ENCODE measurements around the gene GPRC5D.

GPRC5D gene

DNA sequence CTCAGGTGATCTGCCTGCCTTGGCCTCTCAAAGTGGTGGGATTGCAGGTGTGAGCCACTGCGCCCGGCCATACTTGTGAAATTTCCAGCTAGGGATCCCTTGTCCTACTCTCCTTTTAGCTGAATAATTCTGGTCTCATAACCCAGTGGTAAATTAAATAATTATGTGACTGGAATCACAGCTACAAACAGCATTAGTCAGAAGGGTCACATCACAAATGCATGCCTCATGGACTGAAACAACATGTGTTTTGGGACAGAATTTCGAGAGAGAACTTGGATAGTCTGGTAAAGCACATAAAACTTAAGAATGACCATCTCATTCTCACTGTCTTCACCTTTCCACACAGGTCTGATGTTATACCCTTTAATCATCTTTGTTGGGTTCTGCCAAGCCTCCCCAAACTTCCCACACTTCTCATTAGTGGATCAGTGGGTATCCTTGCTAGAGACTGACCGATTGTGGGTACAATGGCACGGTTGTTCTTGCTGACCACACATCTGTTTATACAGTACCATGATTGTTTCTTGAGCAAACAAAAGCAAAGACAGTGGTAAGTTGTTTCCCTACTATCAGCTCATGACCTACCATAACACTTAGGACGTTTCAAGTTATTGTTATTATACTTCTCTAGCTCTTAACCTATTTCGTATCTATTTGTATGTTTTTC is 5.1 kb downstream of the GPRC5D start:
- TF ChIP-seq POLR2A (IDR thresholded peaks at IDR 0.05; ENCODE audit: low read depth, low read length) = no peak
- DNase-seq (ENCODE audit: insufficient read length) (no peak), FAIRE-seq (no peak)

DNA sequence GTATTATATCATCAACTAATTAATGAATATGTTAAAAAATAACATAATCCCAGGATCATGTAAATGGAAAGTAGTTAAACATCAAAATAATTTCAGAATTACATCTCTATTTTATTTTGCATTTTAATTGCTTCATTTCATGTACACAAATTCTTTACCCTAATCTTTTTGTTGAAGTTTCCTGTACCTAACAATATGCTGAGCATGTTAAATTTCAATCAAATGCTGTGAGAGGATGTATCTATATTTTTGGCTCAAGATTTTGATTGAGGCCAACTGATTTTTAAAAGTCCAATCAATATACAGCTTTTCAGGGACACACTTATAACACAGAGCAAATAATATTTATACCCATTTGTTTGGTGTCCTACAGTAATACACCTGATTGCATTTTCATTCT is 6.4 kb downstream of the GPRC5D start:
- no peak for FAIRE-seq
- DNase-seq (ENCODE audit: insufficient read length) = no peak
- no peak for TF ChIP-seq TAF1 (IDR thresholded peaks at IDR 0.05; ENCODE audit: borderline replicate concordance, low read depth, low read length)
- no peak for TF ChIP-seq POLR2A (IDR thresholded peaks at IDR 0.05; ENCODE audit: low read depth, low read length)
- no peak for TF ChIP-seq POLR2AphosphoS5 (IDR thresholded peaks at IDR 0.05; ENCODE audit: low read depth, low read length)

DNA sequence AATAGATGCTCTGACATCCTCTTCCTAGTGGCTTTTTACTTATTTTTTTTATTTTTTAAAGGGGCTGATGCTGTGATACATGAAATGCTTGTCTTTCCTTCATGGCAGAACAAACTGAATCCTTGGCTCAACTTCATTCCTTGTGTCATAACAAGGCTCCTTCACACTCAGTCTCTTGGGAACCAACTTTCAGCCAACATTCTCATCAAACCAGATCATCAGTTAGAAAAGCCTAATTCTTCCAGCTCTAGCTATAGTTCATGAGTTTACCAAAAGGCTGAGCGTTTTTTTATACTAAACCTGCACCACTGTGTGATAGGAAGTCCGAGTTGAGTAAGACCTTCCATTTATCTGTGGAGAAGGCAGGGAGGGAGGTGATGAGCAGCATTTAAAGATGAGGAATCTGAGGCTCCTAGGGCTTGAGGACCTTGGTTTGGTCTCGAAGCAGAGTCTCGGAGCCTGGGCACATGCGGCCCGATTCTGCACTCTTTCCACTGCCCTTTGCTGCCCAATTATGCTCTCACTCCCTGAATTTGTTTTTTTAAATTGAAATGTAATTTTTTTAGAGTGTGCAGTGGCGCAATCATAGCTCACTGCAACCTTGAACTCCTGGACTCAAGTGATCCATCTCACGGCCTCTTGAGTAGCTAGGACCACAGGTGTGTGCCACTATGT is 8.2 kb downstream of the GPRC5D start:
- no peak for FAIRE-seq
- no peak for DNase-seq (ENCODE audit: insufficient read length)

DNA sequence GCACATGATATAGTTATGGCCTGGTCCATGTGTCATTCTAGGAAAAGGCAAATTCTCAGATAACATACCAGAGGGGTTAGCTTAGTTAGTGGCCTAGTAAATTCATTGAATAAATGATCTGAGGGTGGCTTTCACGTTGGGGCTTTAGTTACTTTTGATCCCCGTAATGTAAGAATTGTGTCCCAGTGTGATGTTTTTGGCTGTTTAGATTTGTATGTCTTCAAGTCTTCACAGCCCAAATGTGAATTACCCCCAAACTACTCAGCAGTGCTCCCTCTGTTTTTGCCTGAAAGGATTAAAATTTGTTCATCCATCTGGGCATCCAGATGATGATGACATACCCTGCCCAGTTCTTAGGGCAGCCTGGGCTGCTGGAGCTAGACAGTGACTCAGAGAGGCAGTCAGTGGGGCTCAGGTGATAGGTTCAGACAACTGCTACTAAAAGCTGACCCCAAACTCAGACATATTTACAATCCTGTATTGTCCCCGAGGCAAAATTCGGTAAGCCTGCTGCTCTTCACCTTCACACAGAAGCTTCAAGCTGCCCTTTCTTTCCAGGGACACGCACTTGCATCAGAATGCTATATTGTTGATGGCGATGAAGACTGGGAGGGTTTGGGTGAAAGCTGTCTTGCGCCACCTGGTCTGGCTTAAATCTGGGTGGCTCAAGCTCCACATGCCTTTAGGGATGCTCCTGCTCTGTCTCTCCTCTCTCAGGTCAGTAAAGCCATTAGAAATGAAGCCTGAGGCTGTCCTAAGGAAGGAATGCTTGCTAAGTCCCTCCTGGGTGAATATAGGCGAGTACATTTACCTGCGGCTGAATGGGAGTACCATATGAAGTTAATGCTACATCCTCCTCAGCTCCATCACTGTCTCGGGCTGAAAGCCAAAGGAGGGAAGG is 10.3 kb downstream of the GPRC5D start:
- FAIRE-seq (no peak), DNase-seq (ENCODE audit: insufficient read length) (no peak)
- TF ChIP-seq TAF1 (IDR thresholded peaks at IDR 0.05; ENCODE audit: borderline replicate concordance, low read depth, low read length) (no peak), POLR2AphosphoS5 (IDR thresholded peaks at IDR 0.05; ENCODE audit: low read depth, low read length) (no peak)

More for the DNA sequence above, 8.2 kb downstream of the GPRC5D start:
- TF ChIP-seq POLR2A (IDR thresholded peaks at IDR 0.05; ENCODE audit: low read depth, low read length) (no peak), POLR2AphosphoS5 (IDR thresholded peaks at IDR 0.05; ENCODE audit: low read depth, low read length) (no peak), TAF1 (IDR thresholded peaks at IDR 0.05; ENCODE audit: borderline replicate concordance, low read depth, low read length) (no peak)

DNA sequence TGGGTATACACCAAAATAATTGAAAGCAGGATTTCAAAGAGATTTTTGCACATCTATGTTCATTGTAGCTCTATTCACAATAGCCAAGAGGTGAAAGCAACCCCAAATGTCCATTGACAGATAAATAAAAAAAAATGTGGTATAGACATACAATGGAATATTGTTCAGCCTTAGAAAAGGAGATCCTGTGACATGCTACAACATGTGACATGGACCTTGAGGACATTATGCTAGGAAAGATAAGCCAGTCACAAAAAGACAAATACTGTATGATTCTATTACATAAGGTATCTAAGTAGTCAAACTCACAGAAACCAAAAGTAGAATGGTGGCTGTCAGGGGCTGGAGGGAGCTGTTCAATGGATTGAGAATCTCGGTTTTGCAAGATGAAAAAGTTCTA is 12.1 kb downstream of the GPRC5D start:
- FAIRE-seq = no peak
- no peak for DNase-seq (ENCODE audit: insufficient read length)
- no peak for TF ChIP-seq POLR2AphosphoS5 (IDR thresholded peaks at IDR 0.05; ENCODE audit: low read depth, low read length)

DNA sequence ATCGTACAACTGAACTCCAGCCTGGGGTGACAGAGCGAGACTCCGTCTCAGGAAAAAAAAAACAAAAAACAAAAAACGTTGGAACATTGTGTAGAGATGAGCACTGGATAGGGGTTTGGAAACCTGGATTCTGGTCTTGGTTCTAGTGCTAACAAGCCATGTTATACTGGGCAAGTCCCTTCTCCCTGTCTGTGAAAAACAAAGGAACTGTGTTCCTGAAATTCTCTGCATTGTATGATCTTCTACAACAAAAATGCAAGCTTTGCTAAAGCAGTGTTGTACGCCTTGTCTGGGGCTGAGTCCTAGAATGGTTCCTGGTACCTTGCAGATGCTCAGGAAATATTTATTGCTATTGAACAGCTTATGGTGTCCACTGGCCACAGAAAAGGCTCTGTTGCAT is 13.4 kb downstream of the GPRC5D start:
- FAIRE-seq = no peak
- no peak for DNase-seq (ENCODE audit: insufficient read length)
- TF ChIP-seq TAF1 (IDR thresholded peaks at IDR 0.05; ENCODE audit: borderline replicate concordance, low read depth, low read length) (no peak), POLR2A (IDR thresholded peaks at IDR 0.05; ENCODE audit: low read depth, low read length) (no peak), POLR2AphosphoS5 (IDR thresholded peaks at IDR 0.05; ENCODE audit: low read depth, low read length) (no peak)

DNA sequence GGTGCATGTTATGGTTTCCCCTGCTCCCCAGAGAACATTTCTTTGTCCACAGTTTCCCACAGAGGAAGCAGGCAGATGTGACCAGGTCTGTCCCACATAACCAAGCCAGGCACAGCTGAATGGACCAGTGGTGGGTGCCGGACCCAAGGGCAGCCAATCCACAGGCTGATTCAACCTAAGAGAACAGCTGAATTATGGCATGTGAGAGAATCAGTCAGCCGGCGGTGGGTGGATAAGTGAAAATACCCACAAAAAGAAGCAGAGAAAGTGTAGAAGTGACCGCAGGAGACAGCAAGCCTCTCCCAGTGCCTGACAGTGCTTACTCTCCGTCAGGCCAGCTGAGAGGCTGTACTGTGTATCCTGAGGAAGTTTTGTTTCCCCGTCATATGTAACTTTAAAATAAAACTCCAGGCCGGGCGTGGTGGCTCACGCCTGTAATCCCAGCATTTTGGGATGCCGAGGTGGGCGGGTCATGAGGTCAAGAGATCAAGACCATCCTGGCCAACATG is 14.9 kb downstream of the GPRC5D start:
- FAIRE-seq (no peak), DNase-seq (ENCODE audit: insufficient read length) (no peak)
- no peak for TF ChIP-seq POLR2A (IDR thresholded peaks at IDR 0.05; ENCODE audit: low read depth, low read length)

DNA sequence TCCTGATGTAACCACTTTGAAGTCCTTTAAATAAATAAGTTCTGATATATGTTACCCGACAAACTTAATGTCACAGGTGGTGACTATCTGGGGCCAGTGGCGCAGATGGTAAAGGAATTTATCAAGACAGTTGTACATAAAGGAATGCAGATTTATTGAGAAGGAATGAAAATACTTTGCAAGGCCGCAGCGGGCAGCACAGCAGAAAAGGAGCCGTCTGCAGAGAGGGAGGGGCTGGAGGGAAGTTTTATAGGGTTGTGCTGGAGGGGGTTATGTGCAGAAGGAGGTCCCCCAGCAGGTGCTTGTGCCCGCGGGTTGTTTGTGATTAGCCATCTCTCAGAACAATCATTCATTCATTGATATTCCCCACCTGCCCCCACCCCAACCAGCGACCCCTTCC is 17.4 kb downstream of the GPRC5D start:
- no peak for TF ChIP-seq POLR2AphosphoS5 (IDR thresholded peaks at IDR 0.05; ENCODE audit: low read depth, low read length)
- no peak for TF ChIP-seq TAF1 (IDR thresholded peaks at IDR 0.05; ENCODE audit: borderline replicate concordance, low read depth, low read length)
- TF ChIP-seq POLR2A (IDR thresholded peaks at IDR 0.05; ENCODE audit: low read depth, low read length) = no peak
- DNase-seq (ENCODE audit: insufficient read length) = no peak
- FAIRE-seq = no peak

DNA sequence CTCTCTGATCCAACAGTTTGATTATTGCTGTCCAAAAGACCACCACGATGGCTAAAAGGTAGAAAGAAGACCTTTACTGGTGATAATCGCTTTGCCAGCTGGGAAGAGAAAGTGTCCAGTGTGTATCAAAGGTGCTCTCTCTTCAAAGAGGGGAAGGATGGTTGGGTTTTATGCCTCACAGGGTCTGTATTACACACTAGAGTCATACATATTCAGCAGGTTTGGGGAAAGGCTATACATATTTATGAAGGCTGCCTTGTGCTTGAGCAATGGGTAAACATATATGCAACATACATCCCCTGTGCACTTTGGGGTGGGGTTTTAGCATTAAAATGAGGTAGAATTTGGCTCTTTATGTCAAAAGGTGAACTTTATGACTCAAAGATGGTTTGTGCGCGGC is 18.2 kb downstream of the GPRC5D start:
- DNase-seq (ENCODE audit: insufficient read length) = no peak
- TF ChIP-seq POLR2AphosphoS5 (IDR thresholded peaks at IDR 0.05; ENCODE audit: low read depth, low read length) (no peak), TAF1 (IDR thresholded peaks at IDR 0.05; ENCODE audit: borderline replicate concordance, low read depth, low read length) (no peak), POLR2A (IDR thresholded peaks at IDR 0.05; ENCODE audit: low read depth, low read length) (no peak)
- FAIRE-seq = no peak

DNA sequence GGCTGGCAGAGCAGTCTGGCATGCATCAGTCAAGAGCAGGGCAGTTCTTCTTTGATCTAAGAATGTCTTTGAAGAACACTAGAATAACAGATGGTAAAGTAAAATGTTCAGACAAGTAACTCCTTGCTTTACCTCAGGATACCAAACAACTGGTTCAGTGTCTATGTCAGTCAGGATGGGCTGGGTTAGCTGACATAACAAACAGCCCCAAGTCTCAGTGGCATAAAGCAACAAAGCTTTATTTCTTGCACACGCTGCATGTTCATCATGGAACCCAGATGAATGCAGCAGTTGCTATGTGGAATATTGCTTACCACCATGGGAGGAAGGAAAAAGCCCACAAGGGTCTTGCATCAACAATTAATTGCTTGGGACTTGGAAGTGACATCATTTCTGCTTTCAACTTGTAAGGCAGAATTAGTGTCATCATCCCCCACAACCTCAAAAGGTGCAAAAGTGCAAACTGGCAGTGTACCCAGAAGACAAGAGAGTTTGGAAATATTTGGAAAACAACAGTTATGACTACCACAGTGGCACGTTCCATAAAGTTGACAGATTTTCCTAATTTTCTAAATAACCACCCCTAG is 21.2 kb downstream of the GPRC5D start:
- TF ChIP-seq POLR2A (IDR thresholded peaks at IDR 0.05; ENCODE audit: low read depth, low read length) = no peak
- no peak for TF ChIP-seq POLR2AphosphoS5 (IDR thresholded peaks at IDR 0.05; ENCODE audit: low read depth, low read length)
- TF ChIP-seq TAF1 (IDR thresholded peaks at IDR 0.05; ENCODE audit: borderline replicate concordance, low read depth, low read length) = no peak
- no peak for DNase-seq (ENCODE audit: insufficient read length)
- no peak for FAIRE-seq

DNA sequence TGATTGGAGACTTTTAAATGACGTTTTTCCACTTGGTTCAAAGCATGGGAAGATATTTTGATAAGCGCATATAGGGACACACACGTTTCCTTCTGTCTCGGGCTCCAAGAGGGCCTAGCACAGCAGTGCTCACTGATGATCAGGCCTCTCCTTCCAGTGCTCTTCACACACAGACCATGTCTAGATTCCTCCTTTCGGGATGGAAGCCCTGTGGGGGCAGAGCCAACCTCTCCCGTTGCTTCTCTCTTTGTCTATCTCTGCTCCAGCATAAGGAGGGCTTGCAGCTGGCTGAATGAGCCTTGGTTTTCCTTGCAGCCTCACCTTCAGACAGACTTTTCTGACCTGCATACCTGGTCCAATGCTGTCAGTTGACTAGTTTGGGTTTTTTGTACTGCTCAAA is 22.3 kb downstream of the GPRC5D start:
- TF ChIP-seq POLR2AphosphoS5 (IDR thresholded peaks at IDR 0.05; ENCODE audit: low read depth, low read length) (no peak), POLR2A (IDR thresholded peaks at IDR 0.05; ENCODE audit: low read depth, low read length) (no peak)
- FAIRE-seq = no peak
- no peak for DNase-seq (ENCODE audit: insufficient read length)
